A673 (cell line): ENCODE results near the gene GLIS2. TPM values are rescaled to one million over a fixed set of nuclear protein-coding genes. Genes with fewer than 3 reads are reported as not detected.

Experiments
- BruUV-seq: library from RNA; stranded (reverse); fragments of 400-500 nt; replicated peaks from 2 replicates; lab custom pipeline; 2021; lab: Mats Ljungman, UMichigan
- CTCF ChIA-PET: fragments of 300-600 bp; sonication (Branson Sonifier 250); formaldehyde crosslinking; loops from one replicate; lab custom pipeline; 2022; ENCODE audit warnings: antibody characterized with exemption; lab: Charles Lee
- POLR2A ChIA-PET: fragments of 300-600 bp; sonication (Branson Sonifier 250); formaldehyde crosslinking; loops from one replicate; lab custom pipeline; 2022; ENCODE audit warnings: antibody characterized with exemption; ENCODE audit not compliant: low non-redundant PET; lab: Charles Lee
- DNase-seq: peaks from one replicate; pipeline ENCODE4 v3.0.0-alpha.2; 2015; ENCODE audit warnings: low spot score
- H3K27ac ChIP-seq: fragments of 200-600 bp; sonication (generic); 2 replicates; pipeline ENCODE4 v1.5.1; 2016; ENCODE audit warnings: mixed run types, low read depth, mild to moderate bottlenecking, mixed read lengths, antibody characterized with exemption, low read length; ENCODE audit not compliant: poor library complexity, severe bottlenecking
- H3K27me3 ChIP-seq: fragments of 200-600 bp; sonication (generic); replicated peaks from 2 replicates; pipeline ENCODE4 v1.6.1; 2017; ENCODE audit warnings: mixed run types, low read depth, mild to moderate bottlenecking, mixed read lengths, antibody characterized with exemption, low read length; ENCODE audit not compliant: insufficient read depth, poor library complexity
- H3K36me3 ChIP-seq: fragments of 200-600 bp; sonication (generic); 2 replicates; pipeline ENCODE4 v1.6.1; 2016; ENCODE audit warnings: mixed run types, mild to moderate bottlenecking, mixed read lengths, antibody characterized with exemption, low read length; ENCODE audit not compliant: insufficient read depth, poor library complexity, severe bottlenecking
- H3K4me1 ChIP-seq: fragments of 200-600 bp; sonication (generic); 2 replicates; pipeline ENCODE4 v1.6.1; 2017; ENCODE audit warnings: mixed run types, mild to moderate bottlenecking, mixed read lengths, antibody characterized with exemption, low read length; ENCODE audit not compliant: insufficient read depth, poor library complexity, severe bottlenecking
- H3K4me3 ChIP-seq: fragments of 200-600 bp; sonication (generic); 2 replicates; pipeline ENCODE4 v1.5.1; 2016; ENCODE audit warnings: low read depth, mixed run types, mild to moderate bottlenecking, mixed read lengths, low read length; ENCODE audit not compliant: poor library complexity, severe bottlenecking
- H3K9me3 ChIP-seq: fragments of 200-600 bp; sonication (generic); 2 replicates; pipeline ENCODE4 v1.6.1; 2016; ENCODE audit warnings: mixed run types, low read depth, mild to moderate bottlenecking, mixed read lengths, antibody characterized with exemption, low read length; ENCODE audit not compliant: poor library complexity, severe bottlenecking
- CTCF ChIP-seq: fragments of 300-800, 200-600 bp; sonication (generic); conservative IDR thresholded peaks from 2 replicates; pipeline ENCODE4 v1.5.1; 2017; ENCODE audit warnings: low read depth, mild to moderate bottlenecking, antibody characterized with exemption, low read length, moderate library complexity, mixed read lengths
- EZH2 ChIP-seq: fragments of 200-600 bp; sonication (generic); IDR thresholded peaks from 2 replicates; pipeline ENCODE4 v1.6.1; 2017; ENCODE audit warnings: borderline replicate concordance, low read depth, mild to moderate bottlenecking, mixed read lengths, antibody characterized with exemption, low read length; ENCODE audit not compliant: poor library complexity, severe bottlenecking
- intact Hi-C: fragments of 100-400 bp; cut with micrococcal nuclease; formaldehyde crosslinking; loops from one replicate; pipeline ENCODE4 v1.10.0; 2022; ENCODE audit not compliant: unreplicated experiment
- total RNA-seq: library from RNA; stranded (reverse); gene quantifications from 2 replicates; pipeline ENCODE4 v1.2.3, GENCODE V29; 2021

GLIS2 gene
- total RNA-seq, 1 experiment from 2014 or later, result 10.6 TPM

- DNase-seq, result no peak
- peak overlapping the region; percentile 59 for H3K27ac ChIP-seq
- POLR2A ChIA-PET, result no interaction called here
Measured at GRCh38 chr16:4306470-4307214, 9.2 kb upstream of the GLIS2 start.

GRCh38 chr16:4307215-4308037, 8.4 kb upstream of the GLIS2 start:
- H3K4me3 ChIP-seq, result peak overlapping the region; percentile 46
- CTCF ChIA-PET, result interaction anchor here (0.5 to 0.7 kb wide), 2 partner anchors 28 to 35 kb away, joined by 3 to 8 read pairs; partner anchors contain the start of gene TFAP4
- peaks cover 8% of the 10 kb centered on the region for H3K4me1 ChIP-seq
- POLR2A ChIA-PET, result no interaction called here
- H3K9me3 ChIP-seq, result no peaks in the 10 kb centered on the region
- peak; percentile 96 for DNase-seq
- H3K27me3 ChIP-seq, result no peaks in the 10 kb centered on the region
- peak overlapping the region; percentile 59 for H3K27ac ChIP-seq
- intact Hi-C loops, result no loop called here
- no TSS peak for BruUV-seq
- H3K36me3 ChIP-seq, result no peaks in the 10 kb centered on the region
- TF ChIP-seq EZH2 (no peak), CTCF (no peak)

More at GRCh38 chr16:4306470-4307214, 9.2 kb upstream of the GLIS2 start:
- Histone ChIP-seq H3K4me1 (peaks cover 8% of the 10 kb centered on the region), H3K9me3 (no peaks in the 10 kb centered on the region), H3K27me3 (no peaks in the 10 kb centered on the region), H3K36me3 (no peaks in the 10 kb centered on the region), H3K4me3 (peak overlapping the region; percentile 46)
- BruUV-seq, result TSS peak; percentile 85
- TF ChIP-seq CTCF (no peak), EZH2 (no peak)
- intact Hi-C loops, result no loop called here
- CTCF ChIA-PET, result interaction anchor here (0.5 kb wide), 1 partner anchor 28 kb away, joined by 8 read pairs; no protein-coding TSS in a partner anchor

- no TSS peak for BruUV-seq
- H3K27me3 ChIP-seq, result no peaks in the 10 kb centered on the region
- POLR2A ChIA-PET, result no interaction called here
- TF ChIP-seq CTCF (no peak), EZH2 (no peak)
- no peak overlapping the region for H3K4me3 ChIP-seq
- intact Hi-C loops, result no loop called here
- DNase-seq, result no peak
- H3K4me1 ChIP-seq, result peaks cover 8% of the 10 kb centered on the region
- H3K27ac ChIP-seq, result no peak overlapping the region
- H3K9me3 ChIP-seq, result no peaks in the 10 kb centered on the region
- CTCF ChIA-PET, result no interaction called here
- H3K36me3 ChIP-seq, result no peaks in the 10 kb centered on the region
Measured at GRCh38 chr16:4309102-4309832, 6.6 kb upstream of the GLIS2 start.
